Effector memory CD8-positive, alpha-beta T cell (primary cell): ENCODE measurements around the gene SPDEF.

Experiments
- ATAC-seq: fragments of 150-1000 bp; cut with Tn5 transposase; replicated peaks from 2 replicates; pipeline ENCODE4 v1.10.0; 2021; ENCODE audit warnings: mild to moderate bottlenecking, moderate library complexity
- DNase-seq, 3 experiments: peaks; one replicate each; pipeline ENCODE4 v3.0.0; 2021
- H3K27ac Mint-ChIP-seq, 2 donors: one replicate each; pipeline ENCODE4 v1.8.0; 2022; ENCODE audit warnings: mild to moderate bottlenecking in 2 of 2, mixed read lengths in 2 of 2, moderate library complexity in 2 of 2
- H3K27me3 Mint-ChIP-seq, 2 donors: one replicate each; pipeline ENCODE4 v1.8.0; 2022; ENCODE audit warnings: mixed read lengths in 2 of 2
- H3K36me3 Mint-ChIP-seq: one replicate; pipeline ENCODE4 v1.8.0; 2022; ENCODE audit warnings: mild to moderate bottlenecking, moderate library complexity, mixed read lengths; ENCODE audit not compliant: insufficient read depth
- H3K4me1 Mint-ChIP-seq, 2 donors: one replicate each; pipeline ENCODE4 v1.8.0; 2022; ENCODE audit warnings: low read depth in 2 of 2, mixed read lengths in 2 of 2
- H3K4me3 Mint-ChIP-seq, 2 donors: one replicate each; pipeline ENCODE4 v1.8.0; 2022; ENCODE audit warnings: mild to moderate bottlenecking in 2 of 2, mixed read lengths in 2 of 2, moderate library complexity in 2 of 2
- H3K9me3 Mint-ChIP-seq, 2 donors: one replicate each; pipeline ENCODE4 v1.8.0; 2022; ENCODE audit warnings: mixed read lengths in 2 of 2

The SPDEF gene

DNA sequence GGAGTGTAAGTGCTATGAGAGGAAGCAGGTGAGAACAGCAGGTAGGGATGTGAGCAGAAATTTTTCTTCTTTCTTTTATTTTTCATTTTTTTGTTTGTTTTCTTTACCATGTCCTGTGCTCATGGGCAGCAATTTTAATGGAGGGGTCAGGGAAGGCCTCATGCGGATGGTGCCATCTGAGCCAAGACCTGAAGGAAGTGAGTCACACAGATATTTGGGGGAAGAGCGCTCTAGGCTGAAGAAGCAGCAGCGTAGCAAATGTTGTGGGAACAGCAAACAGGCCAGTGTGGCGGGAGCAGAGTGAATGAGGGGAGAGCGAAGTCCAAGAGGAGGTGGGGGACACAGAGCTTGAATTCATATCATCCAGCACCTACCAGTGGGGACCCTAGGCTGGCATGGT is 12.7 kb downstream of the SPDEF start:
- H3K27ac Mint-ChIP-seq: no peak overlapping the region

DNA sequence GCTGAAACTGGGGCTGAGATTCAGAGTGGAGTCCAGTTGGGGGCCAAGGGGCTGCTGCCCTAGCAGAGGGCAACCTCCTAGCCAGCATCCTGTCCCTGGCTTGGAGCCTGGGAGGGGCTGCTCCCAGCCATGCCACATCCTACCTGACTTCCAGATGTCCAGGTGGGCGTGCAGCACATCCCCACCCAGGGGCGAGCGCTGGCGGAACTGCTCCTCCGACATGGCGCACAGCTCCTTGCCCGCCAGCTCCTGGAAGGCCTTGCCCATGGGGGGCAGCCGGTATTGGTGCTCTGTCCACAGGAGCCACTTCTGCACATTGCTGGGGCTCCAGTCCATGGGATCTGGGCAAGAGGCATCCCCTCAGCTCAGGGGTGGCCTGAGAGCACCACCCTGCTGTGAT is 15.3 kb downstream of the SPDEF start:
- no peaks in the 10 kb centered on the region for H3K9me3 Mint-ChIP-seq

More for the DNA sequence above, 12.7 kb downstream of the SPDEF start:
- peaks cover 2% of the 10 kb centered on the region for H3K36me3 Mint-ChIP-seq
- H3K4me3 Mint-ChIP-seq: no peak overlapping the region
- ATAC-seq: no peak
- no peaks in the 10 kb centered on the region for H3K9me3 Mint-ChIP-seq
- H3K4me1 Mint-ChIP-seq: peaks cover 0 to 4% of the 10 kb centered on the region in 2 donors
- H3K27me3 Mint-ChIP-seq: no peaks in the 10 kb centered on the region
- DNase-seq: no peak

DNA sequence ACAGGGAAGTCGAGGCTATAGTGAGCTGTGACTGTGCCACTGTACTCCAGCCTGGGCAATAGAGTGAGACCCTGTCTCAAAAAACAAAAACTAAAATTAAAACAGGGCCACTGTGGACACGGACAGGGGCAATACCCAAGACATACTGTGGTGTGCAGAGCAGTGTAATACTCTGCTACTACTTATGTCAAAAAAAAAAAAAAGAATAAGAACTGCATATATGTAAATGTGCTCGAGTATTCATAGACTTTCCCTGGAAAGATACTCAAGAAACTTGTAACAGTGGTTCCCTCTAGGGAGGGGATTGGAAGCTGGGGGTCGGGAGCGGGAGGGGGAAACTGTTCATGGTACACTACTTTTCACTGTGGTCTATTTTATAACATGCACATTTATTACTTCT is 15.9 kb downstream of the SPDEF start:
- Mint-ChIP-seq H3K4me1 (no peaks in the 10 kb centered on the region), H3K27ac (no peak overlapping the region)
- no peak for ATAC-seq

More for the DNA sequence above, 15.3 kb downstream of the SPDEF start:
- H3K4me3 Mint-ChIP-seq: no peak overlapping the region
- DNase-seq (no peak), ATAC-seq (no peak)
- H3K36me3 Mint-ChIP-seq: peaks cover 2% of the 10 kb centered on the region
- no peaks in the 10 kb centered on the region for H3K4me1 Mint-ChIP-seq
- H3K27ac Mint-ChIP-seq: no peak overlapping the region
- no peaks in the 10 kb centered on the region for H3K27me3 Mint-ChIP-seq

DNA sequence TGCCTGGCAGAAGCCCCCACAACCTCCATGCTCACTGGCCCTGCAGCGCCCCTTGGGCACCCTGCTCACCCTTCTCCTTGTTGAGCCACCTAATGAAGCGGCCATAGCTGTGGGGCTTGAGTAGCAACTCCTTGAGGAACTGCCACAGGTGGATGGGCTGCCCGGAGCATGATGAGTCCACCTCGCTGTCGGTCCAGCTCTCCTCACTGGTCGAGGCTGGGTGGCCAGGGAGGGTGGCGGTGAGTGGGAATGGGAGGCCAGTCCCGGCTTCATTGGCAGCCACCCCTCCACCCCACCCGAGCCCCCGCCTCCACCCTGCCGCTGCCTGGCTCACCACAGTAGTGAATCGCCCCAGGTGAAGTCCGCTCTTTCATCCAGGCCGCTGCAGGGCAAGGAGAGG is 16.9 kb downstream of the SPDEF start:
- no peak overlapping the region for H3K4me3 Mint-ChIP-seq
- ATAC-seq: no peak
- DNase-seq: no peak
- peaks cover 2% of the 10 kb centered on the region for H3K36me3 Mint-ChIP-seq
- no peaks in the 10 kb centered on the region for H3K4me1 Mint-ChIP-seq
- no peaks in the 10 kb centered on the region for H3K9me3 Mint-ChIP-seq
- no peak overlapping the region for H3K27ac Mint-ChIP-seq
- H3K27me3 Mint-ChIP-seq: no peaks in the 10 kb centered on the region

More for the DNA sequence above, 15.9 kb downstream of the SPDEF start:
- peaks cover 2% of the 10 kb centered on the region for H3K36me3 Mint-ChIP-seq
- DNase-seq: no peak
- H3K9me3 Mint-ChIP-seq: no peaks in the 10 kb centered on the region
- no peak overlapping the region for H3K4me3 Mint-ChIP-seq
- no peaks in the 10 kb centered on the region for H3K27me3 Mint-ChIP-seq

DNA sequence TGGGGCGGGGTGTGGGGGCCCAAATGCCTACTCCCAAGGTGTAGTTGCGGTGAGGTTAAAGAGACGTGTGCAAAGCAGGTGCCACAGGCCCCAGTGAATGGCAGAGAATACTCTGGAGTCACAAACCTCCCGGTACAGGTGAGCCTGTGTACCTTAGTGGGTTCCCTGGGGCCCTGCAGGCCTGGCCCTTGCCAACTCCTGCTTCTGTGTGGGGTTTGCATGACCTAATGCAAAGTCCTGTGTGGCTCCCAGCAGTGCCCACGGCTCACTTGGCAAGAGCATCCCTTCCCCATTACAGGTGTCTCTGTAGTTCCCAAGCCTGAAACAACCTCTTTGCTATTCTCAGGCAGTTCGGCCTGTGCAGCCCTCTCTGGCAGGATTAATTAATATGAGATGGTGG is 17.5 kb downstream of the SPDEF start:
- Mint-ChIP-seq H3K36me3 (peaks cover 2% of the 10 kb centered on the region), H3K4me1 (no peaks in the 10 kb centered on the region), H3K27me3 (no peaks in the 10 kb centered on the region), H3K4me3 (no peak overlapping the region), H3K27ac (no peak overlapping the region), H3K9me3 (no peaks in the 10 kb centered on the region)
- no peak for ATAC-seq
- DNase-seq: no peak

DNA sequence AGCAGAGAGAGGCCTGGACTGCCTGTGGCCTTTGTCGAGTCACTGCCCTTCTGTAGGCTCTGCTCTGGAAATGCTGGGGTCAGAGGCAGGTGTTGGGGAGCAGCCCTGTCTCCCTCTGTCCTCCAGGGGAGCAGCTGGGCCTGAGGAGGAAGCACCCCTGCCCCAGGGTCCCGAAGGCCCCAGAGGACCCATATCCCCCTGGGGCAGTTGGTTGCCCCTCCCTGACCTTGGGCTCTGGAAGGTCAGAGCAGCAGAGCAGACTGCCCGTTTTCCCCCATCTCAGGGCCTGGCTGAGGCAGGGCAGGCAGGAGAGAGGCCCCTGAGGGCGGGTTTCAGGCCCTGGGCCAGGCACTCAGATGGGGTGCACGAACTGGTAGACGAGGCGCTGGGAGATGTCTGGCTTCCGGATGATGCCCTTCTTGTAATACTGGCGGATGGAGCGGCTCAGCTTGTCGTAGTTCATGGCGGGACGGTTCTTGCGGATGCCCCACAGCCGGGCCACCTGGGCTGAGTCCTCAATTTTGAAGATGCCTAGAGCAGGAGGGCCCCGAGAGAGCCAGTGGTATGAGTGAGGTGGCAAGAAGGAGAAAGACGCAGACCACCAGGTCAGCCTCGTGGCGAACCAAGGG is 18.1 kb downstream of the SPDEF start:
- H3K27me3 Mint-ChIP-seq: no peaks in the 10 kb centered on the region
- H3K27ac Mint-ChIP-seq: no peak overlapping the region
- H3K4me3 Mint-ChIP-seq: no peak overlapping the region
- DNase-seq: no peak
- no peak for ATAC-seq
- no peaks in the 10 kb centered on the region for H3K9me3 Mint-ChIP-seq
- H3K36me3 Mint-ChIP-seq: peaks cover 2% of the 10 kb centered on the region
- peaks cover 1 to 4% of the 10 kb centered on the region in 2 donors for H3K4me1 Mint-ChIP-seq

DNA sequence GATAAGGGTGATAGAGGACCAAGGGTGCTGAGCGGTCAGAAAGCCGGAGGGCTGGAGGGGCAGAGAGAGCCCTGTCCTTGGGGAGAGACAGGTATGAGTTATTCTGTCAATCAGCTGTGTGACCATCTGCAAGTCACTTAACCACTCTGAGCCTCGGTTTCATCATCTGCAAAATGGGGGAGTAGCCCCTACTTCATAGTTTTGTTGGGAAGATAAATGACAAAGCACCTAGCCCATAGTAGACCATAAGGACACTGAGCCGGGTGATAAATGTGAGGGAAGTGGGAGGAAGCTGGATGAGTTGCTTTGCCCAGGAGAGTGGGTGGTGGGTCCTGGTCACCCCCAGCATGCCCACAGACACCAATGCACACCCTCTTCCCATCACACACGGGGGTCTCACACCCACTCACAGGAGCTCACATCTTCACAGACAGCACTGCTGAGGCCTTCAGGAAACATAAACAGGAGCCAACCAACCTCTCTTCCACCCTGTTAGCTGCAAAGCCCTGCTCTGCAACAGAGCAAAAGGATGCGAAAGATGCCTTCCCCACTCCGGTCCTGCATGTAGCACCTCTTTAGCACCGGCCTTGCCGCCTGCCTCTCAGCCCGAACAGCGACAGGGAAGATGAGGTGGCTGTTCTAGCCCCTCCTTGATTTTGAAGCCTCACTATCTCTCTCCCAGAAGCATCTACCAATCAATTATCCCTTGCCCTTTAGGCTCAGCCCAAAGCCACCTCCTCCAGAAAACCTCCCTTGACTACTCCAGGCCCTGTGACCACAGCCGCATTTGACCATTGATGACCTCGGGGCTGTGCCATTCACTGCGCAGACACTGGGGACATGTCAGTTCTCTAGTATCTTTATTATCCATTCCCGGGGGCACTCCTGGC is 18.9 kb downstream of the SPDEF start:
- H3K27ac Mint-ChIP-seq: no peak overlapping the region
- ATAC-seq: no peak

DNA sequence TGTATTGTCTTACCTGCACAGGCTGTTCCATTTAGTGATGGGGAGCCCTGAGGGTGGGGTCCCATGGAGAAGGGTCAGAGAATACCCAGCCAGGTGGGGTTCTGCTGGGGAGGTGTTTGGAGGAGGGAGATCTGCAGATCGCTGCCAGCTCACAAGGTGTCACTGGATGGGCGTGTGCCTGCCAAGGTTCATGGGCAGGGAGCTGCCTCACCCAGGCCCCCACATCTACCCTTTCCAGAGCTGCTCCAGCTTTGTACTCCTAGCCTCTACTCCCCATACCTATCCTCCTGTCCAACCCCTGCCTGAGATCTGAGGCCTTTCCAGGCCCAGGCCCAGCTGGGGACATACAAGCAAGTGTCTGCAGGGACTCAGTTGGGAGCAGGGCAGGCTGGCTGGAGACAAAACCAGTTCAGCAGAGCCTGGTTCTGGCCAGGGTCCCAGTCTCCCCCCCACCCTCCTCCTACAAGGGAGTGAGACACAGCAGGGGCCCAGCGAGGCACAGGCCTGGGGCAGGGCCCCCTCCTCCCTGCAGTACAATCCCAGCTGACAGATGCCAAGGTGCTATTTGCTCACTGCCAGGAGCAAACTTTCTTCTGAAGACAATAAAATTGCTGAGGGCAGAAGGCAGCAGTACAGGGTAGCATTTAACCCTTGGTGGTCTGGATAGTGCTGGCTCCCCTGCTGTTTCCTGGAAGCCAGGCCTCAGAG is 19.7 kb downstream of the SPDEF start:
- peaks cover under 1% of the 10 kb centered on the region for H3K36me3 Mint-ChIP-seq
- H3K4me3 Mint-ChIP-seq: no peak overlapping the region
- ATAC-seq (no peak), DNase-seq (no peak)
- no peak overlapping the region for H3K27ac Mint-ChIP-seq
- no peaks in the 10 kb centered on the region for H3K9me3 Mint-ChIP-seq
- H3K27me3 Mint-ChIP-seq: no peaks in the 10 kb centered on the region
- peaks cover 1 to 4% of the 10 kb centered on the region in 2 donors for H3K4me1 Mint-ChIP-seq

More for the DNA sequence above, 18.9 kb downstream of the SPDEF start:
- no peaks in the 10 kb centered on the region for H3K27me3 Mint-ChIP-seq
- no peaks in the 10 kb centered on the region for H3K9me3 Mint-ChIP-seq
- peaks cover 2% of the 10 kb centered on the region for H3K36me3 Mint-ChIP-seq
- DNase-seq: no peak
- H3K4me1 Mint-ChIP-seq: peaks cover 1 to 4% of the 10 kb centered on the region in 2 donors
- H3K4me3 Mint-ChIP-seq: no peak overlapping the region

DNA sequence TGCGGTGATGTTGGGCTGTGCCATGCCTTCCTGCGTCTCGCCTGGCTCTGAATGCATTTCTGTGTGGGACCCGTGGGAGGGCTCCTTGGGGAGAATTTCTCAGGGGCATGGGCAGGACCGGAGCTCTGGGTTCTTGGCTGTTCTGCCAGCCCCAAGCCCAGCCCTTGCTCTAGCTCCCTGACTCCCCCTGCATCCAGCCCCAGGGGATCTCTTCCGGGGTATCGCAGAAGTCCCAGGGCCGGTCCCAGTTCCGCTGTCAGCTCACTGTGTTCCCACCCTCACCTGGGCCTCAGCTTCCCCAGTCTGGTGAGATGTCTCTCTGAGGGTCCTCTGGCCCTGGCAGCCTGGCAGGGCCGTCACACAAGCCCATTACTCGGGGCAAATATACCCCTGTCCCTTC is 20.5 kb downstream of the SPDEF start:
- Mint-ChIP-seq H3K27me3 (no peaks in the 10 kb centered on the region), H3K4me1 (peaks cover 1 to 4% of the 10 kb centered on the region in 2 donors), H3K36me3 (no peaks in the 10 kb centered on the region), H3K27ac (no peak overlapping the region), H3K9me3 (no peaks in the 10 kb centered on the region), H3K4me3 (no peak overlapping the region)
- DNase-seq: no peak
- ATAC-seq: no peak

DNA sequence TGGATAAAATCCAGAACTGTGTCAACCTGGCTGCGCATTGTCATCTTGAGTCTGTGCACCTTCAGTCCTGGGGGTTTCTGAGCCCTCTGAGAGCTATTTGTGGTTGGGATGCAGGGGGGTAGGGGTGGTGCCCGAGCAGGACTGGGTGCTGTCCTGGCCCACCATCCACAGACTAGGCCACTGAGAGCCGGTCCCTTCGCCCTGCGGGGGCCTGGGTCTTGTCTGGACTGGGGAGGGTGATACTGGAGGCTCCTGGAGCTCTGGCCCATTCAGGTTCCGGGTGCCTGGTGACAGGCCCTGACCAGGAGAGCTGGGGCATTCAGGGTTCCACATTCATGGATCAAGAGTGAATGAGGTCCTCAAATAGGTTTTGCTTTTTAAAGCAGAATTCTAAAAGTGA is 20.9 kb downstream of the SPDEF start:
- DNase-seq: no peak
- H3K9me3 Mint-ChIP-seq: no peaks in the 10 kb centered on the region
- no peak for ATAC-seq
- peaks cover 1% of the 10 kb centered on the region for H3K36me3 Mint-ChIP-seq
- H3K4me1 Mint-ChIP-seq: peaks cover 1 to 4% of the 10 kb centered on the region in 2 donors
- H3K27me3 Mint-ChIP-seq: no peaks in the 10 kb centered on the region
- H3K4me3 Mint-ChIP-seq: no peak overlapping the region
- peak overlapping the region in 1 of 2 donors; percentile 44 for H3K27ac Mint-ChIP-seq

DNA sequence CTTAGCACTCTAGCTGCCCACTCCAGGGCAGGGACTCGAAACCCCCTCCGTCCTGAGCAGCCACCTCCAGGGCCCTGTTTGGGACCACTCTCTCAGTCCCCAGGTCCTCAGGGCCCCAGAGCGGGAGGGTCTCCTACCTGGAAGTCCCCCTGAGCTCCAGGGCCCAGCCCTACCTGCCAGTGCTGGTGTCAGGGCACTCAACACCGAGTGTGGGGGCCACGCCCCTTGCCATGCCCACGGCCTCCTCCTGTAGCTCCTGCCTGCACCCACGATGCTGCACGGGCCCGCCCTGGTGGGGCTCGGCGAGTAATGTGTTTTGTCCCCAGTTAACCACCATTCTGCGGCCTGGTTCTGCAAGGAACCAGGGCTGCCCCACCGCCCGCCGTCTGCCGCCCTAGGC is 21.5 kb downstream of the SPDEF start:
- H3K36me3 Mint-ChIP-seq: peaks cover 7% of the 10 kb centered on the region
- ATAC-seq (no peak), DNase-seq (no peak)
- H3K4me3 Mint-ChIP-seq: no peak overlapping the region
- H3K9me3 Mint-ChIP-seq: no peaks in the 10 kb centered on the region
- peak overlapping the region in 1 of 2 donors; percentile 44 for H3K27ac Mint-ChIP-seq
- H3K4me1 Mint-ChIP-seq: peaks cover 1 to 4% of the 10 kb centered on the region in 2 donors
- no peaks in the 10 kb centered on the region for H3K27me3 Mint-ChIP-seq

DNA sequence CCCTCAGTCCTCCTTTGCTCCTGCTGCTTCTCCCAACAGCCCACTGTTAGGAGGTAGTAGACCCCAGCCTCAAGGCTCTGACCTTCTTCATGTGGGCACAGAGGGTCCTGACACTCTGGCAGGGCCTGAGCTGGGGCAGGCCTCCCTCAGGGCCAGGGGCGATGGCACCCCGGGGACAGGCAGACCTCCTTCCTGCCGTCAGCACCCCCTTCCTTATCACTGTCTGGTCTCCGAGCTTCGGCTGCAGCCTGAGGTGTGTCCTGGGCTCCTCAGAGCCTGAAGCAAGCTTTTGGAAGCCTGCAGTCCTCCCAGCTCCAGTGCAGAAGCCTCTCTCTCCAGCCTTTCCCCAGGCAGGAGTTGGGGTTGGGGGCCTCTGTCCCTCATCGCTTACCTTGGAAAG is 22.0 kb downstream of the SPDEF start:
- Mint-ChIP-seq H3K4me1 (peaks cover 3 to 4% of the 10 kb centered on the region in 2 donors), H3K36me3 (peaks cover 7% of the 10 kb centered on the region), H3K27ac (no peak overlapping the region), H3K4me3 (no peak overlapping the region), H3K27me3 (no peaks in the 10 kb centered on the region), H3K9me3 (no peaks in the 10 kb centered on the region)
- DNase-seq: no peak
- no peak for ATAC-seq

DNA sequence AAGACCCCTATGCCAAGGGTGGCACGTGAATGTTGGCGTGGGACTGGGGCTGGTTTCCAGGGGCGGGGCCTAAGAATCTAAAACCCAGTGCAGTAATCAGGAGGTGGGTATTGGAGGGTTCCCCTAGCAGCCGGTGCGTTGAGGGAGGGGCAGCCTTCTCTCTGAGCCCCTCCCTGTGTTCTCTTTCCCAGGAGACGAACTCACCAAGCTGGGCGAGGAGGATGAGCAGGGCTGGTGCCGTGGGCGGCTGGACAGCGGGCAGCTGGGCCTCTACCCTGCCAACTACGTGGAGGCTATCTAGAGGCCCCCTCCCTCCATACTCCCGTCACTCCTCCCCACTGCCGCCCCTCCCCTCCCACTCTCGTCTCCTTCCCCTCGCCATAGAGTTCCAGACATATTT is 23.9 kb downstream of the SPDEF start:
- Mint-ChIP-seq H3K4me3 (peak overlapping the region in 1 of 2 donors; percentile 6), H3K27ac (no peak overlapping the region)
- DNase-seq: no peak

More for the DNA sequence above, 23.9 kb downstream of the SPDEF start:
- Mint-ChIP-seq H3K4me1 (peaks cover 6 to 7% of the 10 kb centered on the region in 2 donors), H3K36me3 (peaks cover 7% of the 10 kb centered on the region), H3K27me3 (no peaks in the 10 kb centered on the region), H3K9me3 (no peaks in the 10 kb centered on the region)
- ATAC-seq: no peak
